C4-2B (cell line): ENCODE measurements around the gene GREM1.

ENCODE experiments used
- H3K27ac ChIP-seq: fragments of 450-650 bp; 2 replicates; pipeline ENCODE4 v1.5.1; 2017
- CTCF ChIP-seq: fragments of 450-650 bp; conservative IDR thresholded peaks from 2 replicates; pipeline ENCODE4 v1.5.1; 2017; ENCODE audit warnings: mild to moderate bottlenecking
- ZFX ChIP-seq: fragments of 450-650 bp; IDR thresholded peaks from 2 replicates; pipeline ENCODE4 v1.6.1; 2017

The GREM1 gene

GRCh38 chr15:32717426-32718226 is at the start of gene GREM1:
GREM1 (plus strand) TSS chr15:32718004; CDS start chr15:32730691, 12,687 bp downstream.
- no peak within 1 kb of the TSS for H3K27ac ChIP-seq
- TF ChIP-seq ZFX (no peak), CTCF (no peak)

- no peak overlapping the region for H3K27ac ChIP-seq
- TF ChIP-seq ZFX: no peak
- no peak for TF ChIP-seq CTCF
Observed at GRCh38 chr15:32668942-32669341, 48.9 kb upstream of the GREM1 start.

- TF ChIP-seq CTCF (no peak), ZFX (no peak)
- H3K27ac ChIP-seq: no peak overlapping the region
Observed at GRCh38 chr15:32669896-32670611, 47.8 kb upstream of the GREM1 start.

GRCh38 chr15:32670623-32671022 is 47.2 kb upstream of the GREM1 start:
- no peak overlapping the region for H3K27ac ChIP-seq
- TF ChIP-seq CTCF (no peak), ZFX (no peak)

GRCh38 chr15:32671339-32672325 is 46.2 kb upstream of the GREM1 start:
- TF ChIP-seq CTCF (no peak), ZFX (no peak)
- H3K27ac ChIP-seq: no peak overlapping the region

GRCh38 chr15:32674681-32675080 is 43.1 kb upstream of the GREM1 start:
- TF ChIP-seq CTCF (peak; percentile 5; the same call in 1 of the 2 replicates), ZFX (no peak)
- H3K27ac ChIP-seq: no peak overlapping the region
